GM12878 (cell line): ENCODE data around the gene DENND1C. TPM values are rescaled to one million over a fixed set of nuclear protein-coding genes. Genes with fewer than 3 reads are reported as not detected.

Experiments used
- ATAC-seq: fragments of 200-7000 bp; cut with Tn5 transposase; 3 replicates; pipeline ENCODE4 v1.9.1; 2020; ENCODE audit warnings: mild to moderate bottlenecking, moderate library complexity
- BruUV-seq: library from RNA; stranded (reverse); fragments of 400-500 nt; replicated peaks from 2 replicates; lab custom pipeline; 2021; lab: Mats Ljungman, UMichigan
- CTCF ChIA-PET: fragments of 300-600 bp; sonication (Branson Sonifier 250); formaldehyde crosslinking; extraction: SDS; loops from one replicate; lab custom pipeline; 2021; ENCODE audit warnings: inconsistent platforms; lab: Yijun Ruan, JAX
- POLR2A ChIA-PET: fragments of 350-600 bp; formaldehyde crosslinking; extraction: SDS; loops from one replicate; lab custom pipeline; 2021; ENCODE audit warnings: inconsistent platforms; lab: Charles Lee
- RAD21 ChIA-PET: fragments of 300-600 bp; sonication (Branson Sonifier 250); formaldehyde crosslinking; loops from one replicate; lab custom pipeline; 2023; ENCODE audit warnings: antibody characterized with exemption; ENCODE audit not compliant: unreplicated experiment; lab: Charles Lee
- SMC1A ChIA-PET: fragments of 300-600 bp; sonication (Branson Sonifier 250); formaldehyde crosslinking; loops from one replicate; lab custom pipeline; 2023; ENCODE audit not compliant: unreplicated experiment, uncharacterized antibody; lab: Charles Lee
- DNase-seq: peaks from one replicate; pipeline ENCODE4 v3.0.0-alpha.2; 2011; ENCODE audit warnings: low read depth, low spot score
- FAIRE-seq: peaks from 3 replicates; lab custom pipeline; 2011; peaks lifted over from hg19 to GRCh38; lab: Jason Lieb, UNC
- H2AFZ ChIP-seq: 2 replicates; pipeline ENCODE4 v1.6.0; 2011; ENCODE audit warnings: low read depth, low read length, control low read depth; ENCODE audit not compliant: control insufficient read depth
- H3K27ac ChIP-seq: 2 replicates; pipeline ENCODE4 v1.5.1; 2011; ENCODE audit warnings: control low read depth; ENCODE audit not compliant: control insufficient read depth, insufficient read depth
- H3K27me3 ChIP-seq, 2 experiments: replicated peaks in 1 of 2; 2 replicates each; pipeline versions ENCODE4 v1.6.0 to v1.6.1; 2011; ENCODE audit warnings: low read length in 1 of 2; ENCODE audit not compliant: control insufficient read depth in 2 of 2, insufficient read depth in 2 of 2
- H3K36me3 ChIP-seq, 2 experiments: 2 replicates each; pipeline ENCODE4 v1.5.1; 2011; ENCODE audit warnings: low read length in 1 of 2; ENCODE audit not compliant: control insufficient read depth in 2 of 2, insufficient read depth in 2 of 2
- H3K4me1 ChIP-seq: 2 replicates; pipeline ENCODE4 v1.6.1; 2011; ENCODE audit warnings: mild to moderate bottlenecking, low read length, moderate library complexity, mixed read lengths; ENCODE audit not compliant: control insufficient read depth, insufficient read depth
- H3K4me2 ChIP-seq: 2 replicates; pipeline ENCODE4 v1.6.0; 2011; ENCODE audit warnings: control low read depth; ENCODE audit not compliant: control insufficient read depth, insufficient read depth
- H3K4me3 ChIP-seq: fragments of 200-600 bp; sonication (generic); 2 replicates; pipeline ENCODE4 v1.5.1; 2016
- H3K79me2 ChIP-seq: 2 replicates; pipeline ENCODE4 v1.6.0; 2011; ENCODE audit warnings: low read length; ENCODE audit not compliant: control insufficient read depth, insufficient read depth
- H3K9ac ChIP-seq: 2 replicates; pipeline ENCODE4 v1.8.0; 2011; ENCODE audit warnings: low read length, control low read depth, mixed read lengths; ENCODE audit not compliant: control insufficient read depth, insufficient read depth
- H3K9me3 ChIP-seq: replicated peaks from 3 replicates; pipeline ENCODE4 v1.5.1; 2011; ENCODE audit warnings: mild to moderate bottlenecking, low read length; ENCODE audit not compliant: control insufficient read depth, insufficient read depth
- H4K20me1 ChIP-seq: 2 replicates; pipeline ENCODE4 v1.6.0; 2011; ENCODE audit not compliant: control insufficient read depth, insufficient read depth
- CBFB ChIP-seq: IDR thresholded peaks from 2 replicates; pipeline ENCODE4 v1.6.1; 2016; ENCODE audit warnings: antibody characterized with exemption, low read depth
- CEBPZ ChIP-seq: fragments of 150-350 bp; IDR thresholded peaks from 2 replicates; pipeline ENCODE4 v1.6.1; 2016; ENCODE audit warnings: low read depth, low read length
- EP300 ChIP-seq, 2 experiments: fragments of 150-350 bp in 1 of 2; IDR thresholded peaks; 2 replicates each; pipeline ENCODE4 v1.6.1; 2011 to 2012; ENCODE audit warnings: low read depth in 2 of 2, low read length in 2 of 2, borderline replicate concordance in 1 of 2, improper control_type of control experiment in 1 of 2, inconsistent platforms in 1 of 2; ENCODE audit not compliant: control insufficient read depth in 1 of 2
- MAX ChIP-seq: IDR thresholded peaks from 2 replicates; pipeline ENCODE4 v1.6.1; 2012; ENCODE audit warnings: low read depth, low read length, improper control_type of control experiment
- MTA3 ChIP-seq: IDR thresholded peaks from 2 replicates; pipeline ENCODE4 v1.6.1; 2012; ENCODE audit warnings: low read length, inconsistent platforms, borderline replicate concordance
- NFXL1 ChIP-seq: fragments of 450-650 bp; IDR thresholded peaks from 2 replicates; pipeline ENCODE4 v1.6.1; 2017; ENCODE audit warnings: antibody characterized with exemption, mild to moderate bottlenecking, borderline replicate concordance
- NFYA ChIP-seq: IDR thresholded peaks from 2 replicates; pipeline ENCODE4 v1.6.1; 2011; ENCODE audit warnings: low read depth, mild to moderate bottlenecking, low read length, improper control_type of control experiment, borderline replicate concordance
- NR2F1 ChIP-seq: fragments of 450-650 bp; conservative IDR thresholded peaks from 2 replicates; pipeline ENCODE4 v1.6.1; 2017; ENCODE audit warnings: mild to moderate bottlenecking
- PAX8 ChIP-seq: fragments of 450-650 bp; IDR thresholded peaks from 2 replicates; pipeline ENCODE4 v1.6.1; 2017; ENCODE audit warnings: mild to moderate bottlenecking, moderate library complexity
- PML ChIP-seq: IDR thresholded peaks from 2 replicates; pipeline ENCODE4 v1.6.1; 2012; ENCODE audit warnings: low read length, inconsistent platforms
- RBBP5 ChIP-seq: fragments of 200-600 bp; sonication (generic); conservative IDR thresholded peaks from 2 replicates; pipeline ENCODE4 v1.6.1; 2016
- TAF1 ChIP-seq: IDR thresholded peaks from 2 replicates; pipeline ENCODE4 v1.6.1; 2011; ENCODE audit warnings: mild to moderate bottlenecking, low read depth, low read length, borderline replicate concordance
- YY1 ChIP-seq: IDR thresholded peaks from 2 replicates; pipeline ENCODE4 v1.6.1; 2011; ENCODE audit warnings: low read depth, mild to moderate bottlenecking, low read length
- ZNF622 ChIP-seq: fragments of 450-650 bp; IDR thresholded peaks from 2 replicates; pipeline ENCODE4 v1.6.1; 2017; ENCODE audit warnings: mild to moderate bottlenecking, inconsistent platforms
- ZSCAN29 ChIP-seq: fragments of 450-650 bp; IDR thresholded peaks from 2 replicates; pipeline ENCODE4 v1.6.1; 2017; ENCODE audit warnings: mild to moderate bottlenecking, moderate library complexity
- WGBS: methylation state at CpG from one replicate; pipeline ENCODE4 v1.1.6; 2016; ENCODE audit warnings: low lambda C conversion rate; ENCODE audit not compliant: insufficient replicate concordance, insufficient coverage; ENCODE audit errors: missing lambda C conversion rate; 5-methylcytosine and 5-hydroxymethylcytosine counted together
- in situ Hi-C: fragments of 300-500 bp; cut with MboI; formaldehyde crosslinking; loops from 9 replicates; pipeline ENCODE4 v1.14.3; 2018; ENCODE audit warnings: mixed read lengths
- intact Hi-C: fragments of 100-400 bp; cut with micrococcal nuclease; formaldehyde crosslinking; loops from one replicate; pipeline ENCODE4 v1.14.2; 2022; ENCODE audit not compliant: unreplicated experiment
- polyA plus RNA-seq, 11 experiments: library from polyadenylated mRNA; depleted of rRNA in 4 of 11; unstranded in 6 of 11; stranded (reverse) in 5 of 11; fragments of >200 nt; fragmentation: Nextera tagmentation in 4 of 11; fragmentation: Illumina TruSeq in 1 of 11; extraction: Ambion mirVana in 4 of 11; extraction: Trizol in 1 of 11; gene quantifications; 1 replicate in 1 of 11; 2 replicates in 10 of 11; pipeline versions ENCODE4 v1.2.1 to v1.2.3, GENCODE V29; 2011 to 2016; ENCODE audit warnings: inconsistent platforms in 2 of 11, missing spikeins in 2 of 11, low read depth in 1 of 11
- total RNA-seq, 4 experiments: library from RNA; depleted of rRNA in 3 of 4; stranded (reverse); fragments of >200 nt in 3 of 4; fragmentation: Illumina TruSeq in 1 of 4; extraction: Trizol in 1 of 4; gene quantifications; 2 replicates each; pipeline versions ENCODE4 v1.2.1 to v1.2.3, GENCODE V29; 2013 to 2021
- TF ChIP-seq, protein P1 (sequence below): IDR thresholded peaks from 2 replicates; pipeline ENCODE4 v1.6.1; 2011; ENCODE audit warnings: low read depth, mild to moderate bottlenecking, low read length, moderate library complexity, borderline replicate concordance; ENCODE audit errors: extremely low read depth

The DENND1C gene
- total and polyA plus RNA-seq, 10 of the 15 experiments (the other 5 are each of a cell fraction or from before 2014, with no cell fraction given), result 2.4 to 54.3 (median 32.7) TPM

DNA sequence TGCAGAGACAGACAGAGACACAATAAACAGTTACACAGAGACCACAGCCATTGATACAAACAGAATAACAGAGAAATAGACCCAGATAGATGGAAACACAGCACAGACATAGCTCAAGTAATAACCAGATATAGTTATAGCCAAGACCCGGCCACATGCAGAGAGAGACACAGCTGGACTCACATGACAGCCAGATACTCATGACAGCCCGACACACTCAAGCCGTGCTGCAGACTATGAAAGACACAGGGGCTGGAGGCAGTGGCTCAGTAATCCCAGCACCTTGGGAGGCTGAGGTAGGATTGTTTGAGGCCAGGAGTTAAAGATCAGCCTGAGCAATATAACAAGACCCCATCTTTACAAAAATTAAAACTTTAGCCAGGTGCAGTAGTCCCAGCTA lies 1.6 kb upstream of the DENND1C start:
- ATAC-seq (no peak), FAIRE-seq (peak; percentile 75), DNase-seq (no peak)
- Histone ChIP-seq H4K20me1 (no peaks in the 10 kb centered on the region), H3K4me2 (no peak overlapping the region), H3K4me1 (peaks cover 10% of the 10 kb centered on the region), H3K9ac (no peak overlapping the region), H2AFZ (no peak overlapping the region; the same call in 1 of the 2 replicates), H3K9me3 (no peaks in the 10 kb centered on the region), H3K79me2 (peaks cover 16% of the 10 kb centered on the region), H3K27ac (no peak overlapping the region), H3K4me3 (no peak overlapping the region), H3K36me3 (no peaks in the 10 kb centered on the region; a peak in 1 of 4 replicates), H3K27me3 (no peaks in the 10 kb centered on the region)
- in situ Hi-C loops (no loop called here), intact Hi-C loops (no loop called here)
- WGBS, result 82% methylated on average over 3 of the region's 3 CpGs
- TF ChIP-seq CBFB, result no peak
- TF ChIP-seq ZNF622, result no peak
- TF ChIP-seq YY1, result no peak
- no peak for TF ChIP-seq MTA3
- TF ChIP-seq MAX, result no peak
- no peak for TF ChIP-seq TAF1
- no peak for TF ChIP-seq PAX8
- TF ChIP-seq EP300 (IDR thresholded peaks at IDR 0.05; ENCODE audit: borderline replicate concordance in 1 of 2, control insufficient read depth in 1 of 2, low read depth in 2 of 2, low read length in 2 of 2), result no peak
- TF ChIP-seq ZSCAN29, result no peak
- no peak for TF ChIP-seq CEBPZ
- no peak for TF ChIP-seq PML
- no peak for TF ChIP-seq NFXL1
- TF ChIP-seq NR2F1, result no peak
- TF ChIP-seq RBBP5, result no peak
- TF ChIP-seq NFYA, result no peak
- TF ChIP-seq, protein P1, sequence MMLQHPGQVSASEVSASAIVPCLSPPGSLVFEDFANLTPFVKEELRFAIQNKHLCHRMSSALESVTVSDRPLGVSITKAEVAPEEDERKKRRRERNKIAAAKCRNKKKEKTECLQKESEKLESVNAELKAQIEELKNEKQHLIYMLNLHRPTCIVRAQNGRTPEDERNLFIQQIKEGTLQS, result no peak
- ChIA-PET POLR2A (interaction anchor here (0.6 to 1.4 kb wide), 2 partner anchors 8 to 21 kb away, joined by 3 to 4 read pairs; no protein-coding TSS in a partner anchor), CTCF (interaction anchor here (1.2 to 3.4 kb wide), 4 partner anchors 8 to 148 kb away, joined by 3 to 26 read pairs (median 7); no protein-coding TSS in a partner anchor), SMC1A (interaction anchor here (1.2 kb wide), 1 partner anchor 35 kb away, joined by 4 read pairs; no protein-coding TSS in a partner anchor), RAD21 (interaction anchor here (1.6 kb wide), 1 partner anchor 58 kb away, joined by 5 read pairs; the partner anchor contains the start of gene KHSRP)
- BruUV-seq, result no TSS peak
